K562 (cell line): Measurements from ENCODE around the gene LINGO3. TPM values are rescaled to one million over a fixed set of nuclear protein-coding genes. Genes with fewer than 3 reads are reported as not detected.
A peak's percentile ranks its signal among the peaks of the same experiment; 100 is the strongest.

Experiments
- ATAC-seq: fragments of 200-7000 bp; cut with Tn5 transposase; 3 replicates; pipeline ENCODE4 v1.9.1; 2020; ENCODE audit warnings: moderate library complexity
- BruUV-seq: library from RNA; stranded (reverse); fragments of 400-500 nt; replicated peaks from 2 replicates; lab custom pipeline; 2021; lab: Mats Ljungman, UMichigan
- CTCF ChIA-PET: fragments of 300-600 bp; formaldehyde crosslinking; extraction: SDS; loops from one replicate; lab custom pipeline; 2021; ENCODE audit warnings: low intra/inter-chr PET ratio; lab: Yijun Ruan, JAX
- POLR2A ChIA-PET: fragments of 300-600, 350-650 bp; sonication (Branson Sonifier 250); formaldehyde crosslinking; extraction: SDS; loops from one replicate; lab custom pipeline; 2021; ENCODE audit warnings: antibody characterized with exemption, inconsistent platforms; lab: Yijun Ruan, JAX
- DNase-seq, 4 experiments: peaks; one replicate each; pipeline versions ENCODE4 v3.0.0 to v3.0.0-alpha.2; 2011 to 2018; ENCODE audit warnings: low spot score in 3 of 4, mixed read lengths in 3 of 4; ENCODE audit errors: extremely low read depth in 1 of 4
- FAIRE-seq: peaks from 2 replicates; lab custom pipeline; 2011; peaks lifted over from hg19 to GRCh38; lab: Jason Lieb, UNC
- H2AFZ ChIP-seq: 2 replicates; pipeline ENCODE4 v1.6.0; 2011; ENCODE audit warnings: low read depth, low read length, control low read depth, inconsistent platforms
- H3K27ac ChIP-seq: fragments of 200-600 bp; 3 replicates; pipeline ENCODE4 v1.8.0; 2011; ENCODE audit warnings: low read depth, mild to moderate bottlenecking, control low read depth, inconsistent platforms, low read length, moderate library complexity, mixed read lengths; ENCODE audit errors: extremely low read depth
- H3K27me3 ChIP-seq, 2 experiments: fragments of 300-600 bp in 1 of 2; 2 replicates in 1 of 2; 3 replicates in 1 of 2; pipeline versions ENCODE4 v1.6.0 to v1.8.0; 2011; ENCODE audit warnings: inconsistent platforms in 2 of 2, low read length in 2 of 2, mild to moderate bottlenecking in 1 of 2, mixed read lengths in 1 of 2, moderate library complexity in 1 of 2; ENCODE audit not compliant: control insufficient read depth in 2 of 2, insufficient read depth in 2 of 2
- H3K36me3 ChIP-seq: fragments of 300-600 bp; 3 replicates; pipeline ENCODE4 v1.8.0; 2011; ENCODE audit warnings: mild to moderate bottlenecking, low read length, inconsistent platforms; ENCODE audit not compliant: control insufficient read depth, insufficient read depth
- H3K4me1 ChIP-seq, 2 experiments: fragments of 200-600 bp in 1 of 2; replicated peaks in 1 of 2; 2 replicates in 1 of 2; 3 replicates in 1 of 2; pipeline versions ENCODE4 v1.5.1 to v1.8.0; 2011; ENCODE audit warnings: inconsistent platforms in 2 of 2, low read length in 2 of 2, mild to moderate bottlenecking in 1 of 2, mixed read lengths in 1 of 2, moderate library complexity in 1 of 2; ENCODE audit not compliant: control insufficient read depth in 2 of 2, insufficient read depth in 2 of 2
- H3K4me2 ChIP-seq: 2 replicates; pipeline ENCODE4 v1.6.1; 2011; ENCODE audit warnings: low read length, control low read depth, inconsistent platforms, mixed read lengths; ENCODE audit not compliant: insufficient read depth
- H3K4me3 ChIP-seq: fragments of 200-600 bp; sonication (generic), shearing (Covaris generic); 2 replicates; pipeline ENCODE4 v1.5.1; 2016; ENCODE audit warnings: control low read depth, inconsistent platforms
- H3K79me2 ChIP-seq: fragments of 200-600 bp; 3 replicates; pipeline ENCODE4 v1.8.0; 2011; ENCODE audit warnings: low read length, inconsistent platforms; ENCODE audit not compliant: control insufficient read depth, insufficient read depth
- H3K9ac ChIP-seq, 2 experiments: 2 replicates each; pipeline versions ENCODE4 v1.6.0 to v1.6.1; 2011; ENCODE audit warnings: low read depth in 2 of 2, low read length in 2 of 2, control low read depth in 1 of 2, inconsistent platforms in 1 of 2, mild to moderate bottlenecking in 1 of 2, mixed read lengths in 1 of 2; ENCODE audit not compliant: insufficient read depth in 1 of 2
- H3K9me1 ChIP-seq: one replicate; pipeline ENCODE4 v1.6.0; 2011; ENCODE audit warnings: inconsistent platforms, mild to moderate bottlenecking, low read length, moderate library complexity; ENCODE audit not compliant: control insufficient read depth, insufficient read depth
- H3K9me3 ChIP-seq: replicated peaks from 2 replicates; pipeline ENCODE4 v1.5.1; 2011; ENCODE audit warnings: low read depth, low read length, inconsistent platforms; ENCODE audit not compliant: control insufficient read depth, insufficient read depth
- H4K20me1 ChIP-seq: replicated peaks from 2 replicates; pipeline ENCODE4 v1.6.1; 2011; ENCODE audit warnings: low read length, inconsistent platforms, mixed read lengths; ENCODE audit not compliant: control insufficient read depth, insufficient read depth
- CBFA2T2 ChIP-seq: fragments of 450-650 bp; conservative IDR thresholded peaks from 2 replicates; pipeline ENCODE4 v1.6.1; 2017; ENCODE audit warnings: mild to moderate bottlenecking
- CC2D1A ChIP-seq: fragments of 450-650 bp; IDR thresholded peaks from 2 replicates; pipeline ENCODE4 v1.6.1; 2017; ENCODE audit warnings: mild to moderate bottlenecking
- POLR2A ChIP-seq: fragments of 450-650 bp; conservative IDR thresholded peaks from 2 replicates; pipeline ENCODE4 v1.6.1; 2016
- REST ChIP-seq, 2 experiments: fragments of 450-650 bp; formaldehyde crosslinking in 1 of 2; IDR thresholded peaks; 2 replicates each; pipeline versions ENCODE4 v1.4.0 to v1.6.1; 2014 to 2020; ENCODE audit warnings: mild to moderate bottlenecking in 2 of 2, borderline replicate concordance in 1 of 2, low read depth in 1 of 2
- SOX6 ChIP-seq: fragments of 450-650 bp; IDR thresholded peaks from 2 replicates; pipeline ENCODE4 v1.6.1; 2014; ENCODE audit warnings: mild to moderate bottlenecking
- ZBTB7A ChIP-seq: IDR thresholded peaks from 2 replicates; pipeline ENCODE4 v1.6.1; 2011; ENCODE audit warnings: low read depth, mild to moderate bottlenecking, low read length, moderate library complexity, borderline replicate concordance; ENCODE audit not compliant: control insufficient read depth
- ZNF263 ChIP-seq: sonication (generic); formaldehyde crosslinking; IDR thresholded peaks from 2 replicates; pipeline ENCODE4 v1.8.0; 2022; ENCODE audit warnings: mild to moderate bottlenecking, missing genetic modification reagents, borderline replicate concordance
- WGBS: fragments of 100-300 bp; shearing (Covaris generic); methylation state at CpG from one replicate; pipeline ENCODE4 v1.1.6; 2016; ENCODE audit warnings: low coverage, mixed read lengths; ENCODE audit not compliant: insufficient coverage; ENCODE audit errors: missing lambda C conversion rate; 5-methylcytosine and 5-hydroxymethylcytosine counted together
- in situ Hi-C: fragments of 300-500 bp; cut with MboI; formaldehyde crosslinking; loops from 4 replicates; pipeline ENCODE4 v1.15.0; 2018; ENCODE audit warnings: inconsistent platforms, mixed read lengths
- intact Hi-C: fragments of 100-400 bp; cut with micrococcal nuclease; formaldehyde crosslinking; loops from 2 replicates; pipeline ENCODE4 v1.14.2; 2022
- polyA plus RNA-seq, 8 experiments: library from polyadenylated mRNA; depleted of rRNA in 4 of 8; stranded (reverse) in 5 of 8; unstranded in 3 of 8; fragments of >200 nt; fragmentation: Nextera tagmentation in 2 of 8; fragmentation: Illumina TruSeq in 1 of 8; extraction: Ambion mirVana in 2 of 8; extraction: Trizol in 1 of 8; gene quantifications; 2 replicates each; pipeline versions ENCODE4 v1.2.1 to v1.2.3, GENCODE V29; 2011 to 2014; ENCODE audit warnings: inconsistent platforms in 1 of 8, missing spikeins in 1 of 8
- total RNA-seq, 7 experiments: library from RNA; depleted of rRNA in 6 of 7; stranded (reverse); fragments of >200 nt in 6 of 7; fragmentation: Illumina TruSeq in 2 of 7; extraction: Trizol in 2 of 7; gene quantifications; 2 replicates each; pipeline versions ENCODE4 v1.2.1 to v1.2.3, GENCODE V29; 2011 to 2021; ENCODE audit warnings: low replicate concordance in 1 of 7
- TF ChIP-seq, protein P1 (sequence below): sonication (generic); formaldehyde crosslinking; IDR thresholded peaks from 2 replicates; pipeline ENCODE4 v1.8.0; 2022; ENCODE audit warnings: missing genetic modification reagents, mild to moderate bottlenecking, moderate library complexity, borderline replicate concordance
- TF ChIP-seq, protein P2 (sequence below), 3 experiments: IDR thresholded peaks in 2 of 3; conservative IDR thresholded peaks in 1 of 3; 2 replicates each; pipeline ENCODE4 v1.5.1; 2011 to 2012; ENCODE audit warnings: low read length in 3 of 3, mild to moderate bottlenecking in 3 of 3, control low read depth in 2 of 3, improper control_type of control experiment in 1 of 3, inconsistent platforms in 1 of 3, low read depth in 1 of 3, mixed read lengths in 1 of 3, moderate library complexity in 1 of 3; ENCODE audit not compliant: insufficient read depth in 2 of 3

The LINGO3 gene
- total and polyA plus RNA-seq, 9 of the 15 experiments (the other 6 are each of a cell fraction or from before 2014, with no cell fraction given), result 0.03 to 0.05 (median 0.03) TPM; not detected in 6

GRCh38 chr19:2315818-2316353, 7.9 kb upstream of the LINGO3 start:
- ATAC-seq, result peak; percentile 89
- DNase-seq, result peak in 3 of 4 experiments; percentile 43 to 69 (median 66)
- CTCF ChIA-PET, result no interaction called here
- Histone ChIP-seq H3K79me2 (no peaks in the 10 kb centered on the region), H3K27ac (no peak overlapping the region), H3K27me3 (no peaks in the 10 kb centered on the region), H3K4me1 (peaks cover 3 to 33% of the 10 kb centered on the region in 2 experiments; a peak in 3 of 5 replicates), H2AFZ (peak overlapping the region; percentile 47; the same call in 1 of the 2 replicates), H3K9ac (0 out of 4 replicates have a peak overlapping the region, but pooled peaks of 1 of the 2 experiments have one; percentile 11), H3K4me3 (no peak overlapping the region), H3K9me1 (no peaks in the 10 kb centered on the region), H4K20me1 (no peaks in the 10 kb centered on the region), H3K36me3 (no peaks in the 10 kb centered on the region; the same call in 2 of the 3 replicates), H3K9me3 (peaks cover 12% of the 10 kb centered on the region), H3K4me2 (0 out of 2 replicates have a peak overlapping the region, but pooled peaks have one; percentile 30)
- FAIRE-seq, result peak; percentile 75
- in situ Hi-C loops (loop anchor here (5.0 to 10.0 kb wide), 2 partner anchors 81 to 159 kb away; partner anchors contain the start of genes PLEKHJ1 and SF3A2), intact Hi-C loops (loop anchor here (1.0 to 5.0 kb wide), 3 partner anchors 39 to 159 kb away; partner anchors contain the start of genes PLEKHJ1 and SF3A2)
- WGBS, result 34% methylated on average over 21 of the region's 22 CpGs
- BruUV-seq, result no TSS peak
- POLR2A ChIA-PET, result interaction anchor here (0.6 to 4.2 kb wide), 4 partner anchors 12 to 1784 kb away, joined by 3 to 13 read pairs (median 4); partner anchors contain the start of genes CDC34, LSM7 and SPPL2B
- TF ChIP-seq, protein P1, sequence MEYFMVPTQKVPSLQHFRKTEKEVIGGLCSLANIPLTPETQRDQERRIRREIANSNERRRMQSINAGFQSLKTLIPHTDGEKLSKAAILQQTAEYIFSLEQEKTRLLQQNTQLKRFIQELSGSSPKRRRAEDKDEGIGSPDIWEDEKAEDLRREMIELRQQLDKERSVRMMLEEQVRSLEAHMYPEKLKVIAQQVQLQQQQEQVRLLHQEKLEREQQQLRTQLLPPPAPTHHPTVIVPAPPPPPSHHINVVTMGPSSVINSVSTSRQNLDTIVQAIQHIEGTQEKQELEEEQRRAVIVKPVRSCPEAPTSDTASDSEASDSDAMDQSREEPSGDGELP (CRISPR knock-in tag), result peak; percentile 46; the same call in 1 of the 2 replicates
- TF ChIP-seq ZNF263 (0 out of 2 replicates have a peak, but pooled peaks have one; percentile 42), CBFA2T2 (no peak), POLR2A (no peak), REST (IDR thresholded peaks at IDR 0.05; ENCODE audit: borderline replicate concordance) (peak; percentile 84; the same call in 1 of the 2 replicates), REST (CRISPR knock-in tag; IDR thresholded peaks at IDR 0.05; ENCODE audit: low read depth) (no peak), SOX6 (no peak), CC2D1A (peak; percentile 64; the same call in 1 of the 2 replicates), ZBTB7A (peak; percentile 93)
- TF ChIP-seq, protein P2, sequence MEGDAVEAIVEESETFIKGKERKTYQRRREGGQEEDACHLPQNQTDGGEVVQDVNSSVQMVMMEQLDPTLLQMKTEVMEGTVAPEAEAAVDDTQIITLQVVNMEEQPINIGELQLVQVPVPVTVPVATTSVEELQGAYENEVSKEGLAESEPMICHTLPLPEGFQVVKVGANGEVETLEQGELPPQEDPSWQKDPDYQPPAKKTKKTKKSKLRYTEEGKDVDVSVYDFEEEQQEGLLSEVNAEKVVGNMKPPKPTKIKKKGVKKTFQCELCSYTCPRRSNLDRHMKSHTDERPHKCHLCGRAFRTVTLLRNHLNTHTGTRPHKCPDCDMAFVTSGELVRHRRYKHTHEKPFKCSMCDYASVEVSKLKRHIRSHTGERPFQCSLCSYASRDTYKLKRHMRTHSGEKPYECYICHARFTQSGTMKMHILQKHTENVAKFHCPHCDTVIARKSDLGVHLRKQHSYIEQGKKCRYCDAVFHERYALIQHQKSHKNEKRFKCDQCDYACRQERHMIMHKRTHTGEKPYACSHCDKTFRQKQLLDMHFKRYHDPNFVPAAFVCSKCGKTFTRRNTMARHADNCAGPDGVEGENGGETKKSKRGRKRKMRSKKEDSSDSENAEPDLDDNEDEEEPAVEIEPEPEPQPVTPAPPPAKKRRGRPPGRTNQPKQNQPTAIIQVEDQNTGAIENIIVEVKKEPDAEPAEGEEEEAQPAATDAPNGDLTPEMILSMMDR (IDR thresholded peaks at IDR 0.05 in 2 of 3, conservative IDR thresholded peaks at IDR 0.05 in 1 of 3; ENCODE audit: insufficient read depth in 2 of 3, low read depth in 1 of 3, low read length in 3 of 3), result peak; percentile 57 to 79 (median 76)
